Glutamatergic neuron (in vitro differentiated cells): ENCODE data around the gene STK16. TPM values are rescaled to one million over a fixed set of nuclear protein-coding genes. Genes with fewer than 3 reads are reported as not detected.

Source experiments
- DNase-seq: peaks from one replicate; pipeline ENCODE4 v3.0.0; 2022
- H3K27ac Mint-ChIP-seq: one replicate; pipeline ENCODE4 v1.8.0; 2020; ENCODE audit warnings: mild to moderate bottlenecking, mixed read lengths, inconsistent platforms; ENCODE audit not compliant: unreplicated experiment
- H3K27me3 Mint-ChIP-seq: one replicate; pipeline ENCODE4 v1.8.0; 2020; ENCODE audit warnings: mild to moderate bottlenecking, moderate library complexity, mixed read lengths, inconsistent platforms; ENCODE audit not compliant: unreplicated experiment
- H3K36me3 Mint-ChIP-seq: one replicate; pipeline ENCODE4 v1.8.0; 2020; ENCODE audit warnings: mild to moderate bottlenecking, mixed read lengths, inconsistent platforms; ENCODE audit not compliant: unreplicated experiment
- H3K4me1 Mint-ChIP-seq: one replicate; pipeline ENCODE4 v1.8.0; 2020; ENCODE audit warnings: mild to moderate bottlenecking, low read depth, mixed read lengths, inconsistent platforms; ENCODE audit not compliant: unreplicated experiment
- H3K4me3 Mint-ChIP-seq: one replicate; pipeline ENCODE4 v1.8.0; 2020; ENCODE audit warnings: mild to moderate bottlenecking, mixed read lengths, inconsistent platforms; ENCODE audit not compliant: unreplicated experiment
- H3K9me3 Mint-ChIP-seq: one replicate; pipeline ENCODE4 v1.8.0; 2020; ENCODE audit warnings: mild to moderate bottlenecking, moderate library complexity, mixed read lengths, inconsistent platforms; ENCODE audit not compliant: unreplicated experiment
- total RNA-seq: library from RNA; stranded (reverse); fragmentation: NEBNext Ultra II Directional; extraction: Animal tissue kit (Norgen Biotek cat#: 25700); gene quantifications from one replicate; pipeline ENCODE4 v1.2.1, GENCODE V29; 2021; ENCODE audit not compliant: unreplicated experiment
- TF ChIP-seq, protein P1 (sequence below): fragments of 200-600 bp; sonication (generic); IDR thresholded peaks from one replicate; pipeline ENCODE4 v1.5.0; 2021; ENCODE audit not compliant: partially characterized antibody, unreplicated experiment

The STK16 gene
- total RNA-seq, 1 donor from 2014 or later: 32.2 TPM

DNA sequence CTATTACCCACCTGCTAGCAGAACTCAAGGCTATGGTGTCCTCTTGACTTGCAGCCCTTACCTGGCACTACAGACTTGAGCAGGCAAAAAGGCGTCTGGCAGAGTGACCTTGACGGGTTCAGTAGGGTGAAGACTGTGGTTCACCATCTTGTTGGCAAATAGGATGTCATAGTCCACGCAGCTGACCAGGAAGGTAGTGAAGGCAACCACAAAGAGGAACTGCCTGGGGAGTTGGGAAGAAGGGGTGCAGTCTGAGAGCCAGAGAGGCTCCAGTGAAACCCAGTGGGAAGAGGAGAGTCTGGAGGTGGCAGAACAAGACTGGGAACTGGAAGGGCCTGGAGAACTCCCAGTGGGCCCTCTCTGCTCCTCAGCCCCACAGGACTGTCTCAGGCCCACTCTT is 19.9 kb upstream of the STK16 start:
- Mint-ChIP-seq H3K4me3 (no peak overlapping the region), H3K9me3 (peaks cover 6% of the 10 kb centered on the region), H3K4me1 (peaks cover 14% of the 10 kb centered on the region), H3K27ac (no peak overlapping the region), H3K27me3 (peaks cover 11% of the 10 kb centered on the region), H3K36me3 (peaks cover 5% of the 10 kb centered on the region)
- DNase-seq: no peak
- TF ChIP-seq, protein P1, sequence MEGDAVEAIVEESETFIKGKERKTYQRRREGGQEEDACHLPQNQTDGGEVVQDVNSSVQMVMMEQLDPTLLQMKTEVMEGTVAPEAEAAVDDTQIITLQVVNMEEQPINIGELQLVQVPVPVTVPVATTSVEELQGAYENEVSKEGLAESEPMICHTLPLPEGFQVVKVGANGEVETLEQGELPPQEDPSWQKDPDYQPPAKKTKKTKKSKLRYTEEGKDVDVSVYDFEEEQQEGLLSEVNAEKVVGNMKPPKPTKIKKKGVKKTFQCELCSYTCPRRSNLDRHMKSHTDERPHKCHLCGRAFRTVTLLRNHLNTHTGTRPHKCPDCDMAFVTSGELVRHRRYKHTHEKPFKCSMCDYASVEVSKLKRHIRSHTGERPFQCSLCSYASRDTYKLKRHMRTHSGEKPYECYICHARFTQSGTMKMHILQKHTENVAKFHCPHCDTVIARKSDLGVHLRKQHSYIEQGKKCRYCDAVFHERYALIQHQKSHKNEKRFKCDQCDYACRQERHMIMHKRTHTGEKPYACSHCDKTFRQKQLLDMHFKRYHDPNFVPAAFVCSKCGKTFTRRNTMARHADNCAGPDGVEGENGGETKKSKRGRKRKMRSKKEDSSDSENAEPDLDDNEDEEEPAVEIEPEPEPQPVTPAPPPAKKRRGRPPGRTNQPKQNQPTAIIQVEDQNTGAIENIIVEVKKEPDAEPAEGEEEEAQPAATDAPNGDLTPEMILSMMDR: no peak

DNA sequence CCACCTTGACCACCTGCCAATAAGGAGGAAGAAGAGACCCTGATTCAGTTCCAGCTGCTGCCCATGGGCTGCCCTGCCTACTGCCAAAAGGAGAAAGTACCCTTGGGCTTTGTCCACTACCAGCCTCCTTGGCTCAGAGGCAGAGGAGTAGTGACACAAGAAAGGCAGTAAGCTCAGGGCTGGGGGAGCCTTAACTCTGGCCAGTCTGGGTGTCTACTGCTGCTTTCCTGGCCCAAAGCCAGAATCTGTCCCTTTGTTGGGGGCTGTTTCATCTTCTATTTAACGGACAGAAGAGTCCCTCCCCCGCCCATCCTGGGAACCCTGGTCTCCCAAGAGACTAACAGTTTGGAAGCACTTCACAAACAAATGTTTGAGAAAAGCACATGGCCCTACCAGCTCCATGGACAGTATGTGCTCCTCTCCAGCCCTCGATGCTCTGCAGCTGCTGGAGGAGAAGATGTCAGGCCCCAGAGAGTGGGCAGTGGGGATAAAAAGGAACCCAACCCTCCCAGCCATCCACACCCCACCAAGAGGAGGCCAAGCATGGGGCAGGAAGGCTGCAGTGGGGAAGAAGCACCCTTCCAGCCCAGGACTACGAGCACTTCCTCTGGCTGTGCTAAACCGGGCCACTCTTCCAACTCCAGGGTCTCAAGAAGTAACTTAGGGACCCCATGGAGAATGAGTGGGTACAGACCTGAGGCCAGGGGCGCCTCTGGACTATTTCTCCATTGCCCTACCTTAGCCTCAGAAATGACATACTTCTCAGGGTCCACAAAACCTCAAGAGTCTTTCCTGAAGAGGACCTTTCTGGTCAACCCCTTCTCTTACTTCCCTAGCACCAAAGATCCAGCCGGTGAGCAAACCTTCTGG is 17.0 kb upstream of the STK16 start:
- H3K27me3 Mint-ChIP-seq: peaks cover 5% of the 10 kb centered on the region
- no peak for DNase-seq
- TF ChIP-seq, protein P1: no peak
- no peaks in the 10 kb centered on the region for H3K36me3 Mint-ChIP-seq
- H3K4me3 Mint-ChIP-seq: peak overlapping the region; percentile 86
- peak overlapping the region; percentile 33 for H3K27ac Mint-ChIP-seq
- peaks cover 6% of the 10 kb centered on the region for H3K9me3 Mint-ChIP-seq
- peaks cover 15% of the 10 kb centered on the region for H3K4me1 Mint-ChIP-seq

DNA sequence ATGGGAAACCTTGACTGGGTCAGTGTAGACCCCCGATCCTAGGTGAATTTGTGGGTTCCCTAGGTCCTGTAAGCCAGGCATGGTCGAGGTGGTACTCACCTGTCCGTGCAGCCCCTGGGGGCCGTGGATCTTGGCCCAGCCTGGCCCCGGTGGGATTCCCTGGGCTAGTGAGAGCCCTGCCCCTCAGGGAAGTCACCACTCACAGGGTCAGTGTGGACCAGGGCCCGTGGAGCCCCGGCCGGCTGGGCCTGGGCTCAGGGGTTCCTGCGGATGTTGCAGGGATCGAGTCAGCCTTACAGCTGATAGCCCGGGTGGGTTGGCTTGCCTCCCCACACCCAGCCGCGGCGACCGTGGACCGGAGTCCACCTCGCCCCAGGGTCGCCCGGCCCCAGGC is 16.4 kb upstream of the STK16 start:
- Mint-ChIP-seq H3K9me3 (peaks cover 6% of the 10 kb centered on the region), H3K4me1 (peaks cover 15% of the 10 kb centered on the region), H3K4me3 (peak overlapping the region; percentile 86), H3K27ac (no peak overlapping the region), H3K36me3 (no peaks in the 10 kb centered on the region), H3K27me3 (peaks cover 5% of the 10 kb centered on the region)
- DNase-seq: peak; percentile 24
- TF ChIP-seq, protein P1: no peak

GRCh38 chr2:219229305-219230058 is 15.8 kb upstream of the STK16 start, which contains the start of the genes ANKZF1 and ATG9A:
Gene ANKZF1 (plus strand): TSS chr2:219229806. CDS start chr2:219230258, 452 bp downstream.
Gene ATG9A (minus strand): TSS chr2:219229636. CDS start chr2:219228024, 1,612 bp downstream.
- DNase-seq: peak; percentile 98
- H3K36me3 Mint-ChIP-seq: no peaks in the 10 kb centered on the region
- peak within 1 kb of the TSS; percentile 100 for H3K4me3 Mint-ChIP-seq
- peak within 1 kb of the TSS; percentile 97 for H3K27ac Mint-ChIP-seq
- H3K4me1 Mint-ChIP-seq: peaks cover 15% of the 10 kb centered on the region
- peaks cover 6% of the 10 kb centered on the region for H3K9me3 Mint-ChIP-seq
- TF ChIP-seq, protein P1: no peak
- peaks cover 5% of the 10 kb centered on the region for H3K27me3 Mint-ChIP-seq
